PFSK-1 (cell line): Measurements from ENCODE around the gene HIP1.

ENCODE experiments used
- FOXP2 ChIP-seq: optimal IDR thresholded peaks from 2 replicates; pipeline ENCODE3; 2011; ENCODE audit warnings: borderline replicate concordance, control low read depth, inconsistent platforms; ENCODE audit not compliant: insufficient read depth; ENCODE audit errors: extremely low read length, extremely low read depth
- POLR2AphosphoS5 ChIP-seq: IDR thresholded peaks from 2 replicates; pipeline ENCODE4 v1.6.1; 2012; ENCODE audit warnings: low read depth, mild to moderate bottlenecking, control low read depth, low read length, moderate library complexity
- SIN3A ChIP-seq: IDR thresholded peaks from 2 replicates; pipeline ENCODE4 v1.6.1; 2012; ENCODE audit warnings: mild to moderate bottlenecking, low read length, moderate library complexity, borderline replicate concordance; ENCODE audit not compliant: insufficient read depth
- TAF1 ChIP-seq: IDR thresholded peaks from 2 replicates; pipeline ENCODE4 v1.6.1; 2012; ENCODE audit warnings: low read length, control low read depth, borderline replicate concordance; ENCODE audit not compliant: insufficient read depth
- TF ChIP-seq, protein P1 (sequence below), 2 experiments: IDR thresholded peaks; 2 replicates each; pipeline versions ENCODE4 v1.6.1 to v1.8.0; 2011 to 2012; ENCODE audit warnings: low read depth in 2 of 2, low read length in 2 of 2, control low read depth in 1 of 2, inconsistent platforms in 1 of 2, mild to moderate bottlenecking in 1 of 2, moderate library complexity in 1 of 2; ENCODE audit not compliant: insufficient read depth in 1 of 2

Gene HIP1

GRCh38 chr7:75611557-75612178 lies 127.1 kb downstream of the HIP1 start:
- TF ChIP-seq POLR2AphosphoS5 (no peak), FOXP2 (peak; percentile 28)

- no peak for TF ChIP-seq POLR2AphosphoS5
- TF ChIP-seq, protein P1, sequence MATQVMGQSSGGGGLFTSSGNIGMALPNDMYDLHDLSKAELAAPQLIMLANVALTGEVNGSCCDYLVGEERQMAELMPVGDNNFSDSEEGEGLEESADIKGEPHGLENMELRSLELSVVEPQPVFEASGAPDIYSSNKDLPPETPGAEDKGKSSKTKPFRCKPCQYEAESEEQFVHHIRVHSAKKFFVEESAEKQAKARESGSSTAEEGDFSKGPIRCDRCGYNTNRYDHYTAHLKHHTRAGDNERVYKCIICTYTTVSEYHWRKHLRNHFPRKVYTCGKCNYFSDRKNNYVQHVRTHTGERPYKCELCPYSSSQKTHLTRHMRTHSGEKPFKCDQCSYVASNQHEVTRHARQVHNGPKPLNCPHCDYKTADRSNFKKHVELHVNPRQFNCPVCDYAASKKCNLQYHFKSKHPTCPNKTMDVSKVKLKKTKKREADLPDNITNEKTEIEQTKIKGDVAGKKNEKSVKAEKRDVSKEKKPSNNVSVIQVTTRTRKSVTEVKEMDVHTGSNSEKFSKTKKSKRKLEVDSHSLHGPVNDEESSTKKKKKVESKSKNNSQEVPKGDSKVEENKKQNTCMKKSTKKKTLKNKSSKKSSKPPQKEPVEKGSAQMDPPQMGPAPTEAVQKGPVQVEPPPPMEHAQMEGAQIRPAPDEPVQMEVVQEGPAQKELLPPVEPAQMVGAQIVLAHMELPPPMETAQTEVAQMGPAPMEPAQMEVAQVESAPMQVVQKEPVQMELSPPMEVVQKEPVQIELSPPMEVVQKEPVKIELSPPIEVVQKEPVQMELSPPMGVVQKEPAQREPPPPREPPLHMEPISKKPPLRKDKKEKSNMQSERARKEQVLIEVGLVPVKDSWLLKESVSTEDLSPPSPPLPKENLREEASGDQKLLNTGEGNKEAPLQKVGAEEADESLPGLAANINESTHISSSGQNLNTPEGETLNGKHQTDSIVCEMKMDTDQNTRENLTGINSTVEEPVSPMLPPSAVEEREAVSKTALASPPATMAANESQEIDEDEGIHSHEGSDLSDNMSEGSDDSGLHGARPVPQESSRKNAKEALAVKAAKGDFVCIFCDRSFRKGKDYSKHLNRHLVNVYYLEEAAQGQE (IDR thresholded peaks at IDR 0.05; ENCODE audit: insufficient read depth in 1 of 2, low read depth in 2 of 2, low read length in 2 of 2) = no peak
- TF ChIP-seq FOXP2 = no peak
- no peak for TF ChIP-seq TAF1
- no peak for TF ChIP-seq SIN3A
Measured at GRCh38 chr7:75608451-75609122, 130.2 kb downstream of the HIP1 start.

DNA sequence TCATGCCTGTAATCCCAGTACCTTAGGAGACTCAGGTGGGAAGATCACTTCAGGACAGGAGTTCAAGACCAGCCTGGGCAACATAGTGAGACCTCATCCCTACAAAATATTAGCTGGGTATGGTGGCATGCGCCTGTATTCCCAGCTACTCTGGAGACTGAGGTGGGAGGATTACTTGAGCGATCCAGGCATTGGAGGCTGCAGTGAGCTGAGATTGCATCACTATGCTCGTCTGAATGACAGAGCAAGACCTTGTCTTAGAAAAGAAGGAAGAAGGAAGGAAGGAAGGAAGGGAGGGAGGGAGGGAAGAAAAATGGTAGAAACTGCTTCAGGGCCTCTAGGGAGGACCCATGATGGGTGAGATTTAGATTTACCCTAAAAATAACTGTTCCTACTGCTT lies 134.3 kb downstream of the HIP1 start:
- TF ChIP-seq POLR2AphosphoS5 = no peak
- no peak for TF ChIP-seq SIN3A
- TF ChIP-seq, protein P1 (IDR thresholded peaks at IDR 0.05; ENCODE audit: insufficient read depth in 1 of 2, low read depth in 2 of 2, low read length in 2 of 2) = no peak
- no peak for TF ChIP-seq TAF1
- TF ChIP-seq FOXP2 = no peak

DNA sequence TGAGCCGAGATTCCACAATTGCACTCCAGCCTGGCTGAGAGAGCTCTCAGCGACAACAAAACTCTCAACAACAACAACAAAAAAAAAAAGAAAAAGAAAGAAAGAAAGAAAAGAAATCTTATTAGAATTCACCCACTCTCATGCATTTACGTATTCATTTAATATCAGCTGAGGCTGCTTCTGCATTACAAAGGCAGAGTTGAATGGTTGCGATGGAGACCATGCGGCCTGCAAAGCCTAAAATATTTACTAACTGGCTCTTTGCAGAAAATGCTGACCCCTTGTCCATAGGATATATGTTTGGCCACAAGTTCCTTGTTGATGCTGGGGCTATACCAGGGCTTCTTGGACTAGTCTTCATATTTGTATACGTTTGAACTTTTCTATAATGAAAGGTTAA lies 137.2 kb downstream of the HIP1 start:
- no peak for TF ChIP-seq FOXP2
- no peak for TF ChIP-seq TAF1
- TF ChIP-seq, protein P1 (IDR thresholded peaks at IDR 0.05; ENCODE audit: insufficient read depth in 1 of 2, low read depth in 2 of 2, low read length in 2 of 2) = no peak
- TF ChIP-seq POLR2AphosphoS5 = no peak
- no peak for TF ChIP-seq SIN3A

- TF ChIP-seq SIN3A (no peak), FOXP2 (no peak), TAF1 (no peak), POLR2AphosphoS5 (no peak)
- TF ChIP-seq, protein P1 (IDR thresholded peaks at IDR 0.05; ENCODE audit: insufficient read depth in 1 of 2, low read depth in 2 of 2, low read length in 2 of 2) = no peak
Measured at GRCh38 chr7:75599244-75599781, 139.4 kb downstream of the HIP1 start.
